HG03139 (cell line): ENCODE measurements around the gene ASPG.

Source experiments
- ATAC-seq: cut with Tn5 transposase; IDR thresholded peaks from one replicate; pipeline ENCODE4 v1.9.1; 2021; ENCODE audit not compliant: unreplicated experiment

The ASPG gene

GRCh38 chr14:104104076-104104901 is 18.8 kb downstream of the ASPG start:
- no peak for ATAC-seq

DNA sequence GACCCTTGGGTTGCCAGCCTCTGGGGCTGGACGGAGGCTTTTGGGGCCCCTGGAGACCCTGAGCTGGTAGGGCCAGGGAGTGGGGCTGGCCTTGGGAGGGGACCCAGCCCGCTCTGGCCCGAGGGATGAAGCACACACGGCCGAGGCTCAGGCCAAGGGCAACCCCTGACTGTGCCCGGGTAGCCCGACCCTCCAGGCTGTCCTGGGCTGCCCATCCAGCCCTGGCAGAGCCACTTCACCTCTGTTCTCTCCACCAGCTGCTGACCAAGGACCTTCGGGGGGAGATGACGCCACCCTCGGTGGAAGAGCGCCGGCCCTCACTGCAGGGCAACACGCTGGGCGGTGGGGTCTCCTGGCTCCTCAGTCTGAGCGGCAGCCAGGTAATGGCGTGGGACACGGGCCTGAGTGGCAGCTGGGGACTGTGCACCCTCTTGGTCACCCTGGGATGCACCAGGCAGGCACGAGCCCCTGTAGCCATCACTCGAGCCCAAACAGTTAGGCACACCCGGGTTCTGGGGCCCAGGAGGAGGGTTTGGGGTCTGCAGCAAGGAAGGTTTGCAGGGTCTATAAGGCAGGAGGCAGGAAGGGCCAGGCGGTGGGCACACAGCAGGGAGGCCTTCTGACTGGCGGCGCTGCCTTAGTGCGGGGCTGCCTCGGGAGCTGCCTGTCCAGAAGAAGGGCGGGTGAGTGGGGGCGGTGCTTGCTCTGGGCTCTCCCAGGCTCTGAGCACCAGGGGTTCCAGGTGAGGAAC is 19.7 kb downstream of the ASPG start:
- no peak for ATAC-seq

GRCh38 chr14:104105822-104106470 is 20.4 kb downstream of the ASPG start:
- ATAC-seq: no peak

GRCh38 chr14:104106471-104106991 is 21.0 kb downstream of the ASPG start:
- ATAC-seq: no peak

GRCh38 chr14:104107101-104107581 is 21.6 kb downstream of the ASPG start:
- no peak for ATAC-seq

DNA sequence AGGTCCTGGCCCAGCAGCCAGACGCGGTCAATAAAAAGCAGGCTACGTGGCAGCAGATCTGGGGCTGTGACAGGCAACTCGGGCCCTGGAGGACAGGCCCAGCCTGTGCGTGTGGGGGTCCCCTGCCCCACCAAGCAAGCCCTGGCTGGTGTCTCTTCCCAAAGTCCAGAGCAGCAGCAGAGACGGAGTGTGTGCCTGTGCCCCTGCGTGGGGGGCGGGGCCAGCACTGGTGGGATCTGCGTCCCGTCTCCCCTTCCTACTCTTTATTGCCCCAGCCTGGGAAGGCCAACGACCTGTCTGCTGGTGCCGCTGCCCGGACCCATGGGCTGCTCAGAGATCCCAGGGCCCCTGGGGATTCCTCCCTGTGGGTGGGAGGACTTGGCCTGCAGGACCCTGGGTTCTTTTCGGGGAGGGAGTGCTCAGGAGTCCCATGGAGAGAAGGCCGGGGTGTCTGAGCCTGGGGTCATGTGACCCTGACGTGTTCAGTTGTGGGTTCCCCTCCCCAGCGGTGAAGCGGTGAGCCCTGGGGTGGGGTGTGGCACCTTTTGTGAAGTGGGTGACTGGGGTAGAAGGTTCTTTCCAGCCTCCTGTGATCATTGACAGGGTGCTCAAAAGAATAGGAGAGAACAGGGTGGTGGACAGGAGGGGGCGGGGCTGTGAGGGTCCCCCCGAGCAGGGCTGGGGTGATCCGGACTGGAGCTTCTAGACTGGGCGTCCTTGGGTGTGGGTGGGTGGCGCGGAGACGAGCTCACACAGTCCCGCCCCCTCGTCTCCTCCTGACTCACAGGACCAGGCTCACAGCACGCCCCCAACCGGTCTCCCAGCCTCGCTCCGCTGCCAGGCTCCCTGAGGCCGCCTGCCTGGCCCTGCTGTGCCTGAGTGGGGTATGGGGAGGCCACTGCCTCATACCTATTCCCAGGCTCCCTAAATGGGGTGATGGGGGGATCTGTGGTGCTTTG is 22.4 kb downstream of the ASPG start:
- ATAC-seq: no peak

DNA sequence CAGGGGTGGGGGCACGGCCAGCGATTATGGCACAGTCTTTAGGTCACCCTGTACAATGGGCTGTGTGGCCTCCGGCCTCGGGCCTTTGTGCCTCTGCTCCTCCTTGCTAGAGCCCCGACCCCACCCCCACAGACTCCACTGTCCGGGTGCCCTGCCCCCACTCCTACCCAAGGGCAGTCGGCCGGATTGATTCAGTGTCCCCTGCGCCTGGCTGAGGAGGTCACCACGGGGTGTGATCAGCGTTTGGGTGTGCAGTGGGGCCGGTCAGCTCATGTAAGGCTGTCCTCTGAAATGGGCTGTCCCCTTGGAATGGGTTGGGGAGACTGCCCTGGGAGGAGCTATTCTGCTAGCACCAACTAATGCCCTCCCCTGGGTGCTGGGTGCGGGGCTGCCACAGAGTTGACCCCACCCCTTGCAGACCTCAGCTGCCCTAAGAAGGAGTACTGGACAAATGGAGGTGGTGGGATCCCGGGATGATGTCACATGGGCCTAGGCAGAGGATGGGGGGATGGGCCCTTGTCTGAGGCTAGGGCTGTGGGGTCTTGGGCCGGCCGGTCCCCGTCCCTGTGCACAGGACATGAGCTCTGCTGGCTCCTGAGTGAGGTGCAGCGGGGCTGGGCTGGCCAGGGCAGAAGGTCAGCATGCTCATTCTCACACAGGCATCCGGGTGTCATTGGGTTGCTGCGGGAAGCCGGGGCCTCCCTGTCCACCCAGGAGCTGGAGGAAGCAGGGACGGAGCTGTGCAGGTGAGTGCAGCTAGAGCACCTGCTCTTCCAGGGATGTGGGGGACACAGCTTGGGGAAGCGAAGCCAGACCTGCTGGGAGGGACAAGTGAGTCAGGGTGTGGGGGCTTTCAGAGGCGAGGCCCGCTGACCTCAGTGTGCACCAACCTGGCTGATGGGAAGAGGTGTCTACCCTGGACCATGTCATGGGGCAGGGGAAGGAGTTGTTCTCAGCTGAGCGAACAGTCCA is 23.4 kb downstream of the ASPG start:
- no peak for ATAC-seq

GRCh38 chr14:104109731-104110361 is 24.3 kb downstream of the ASPG start:
- ATAC-seq: no peak

GRCh38 chr14:104110491-104111209 is 25.1 kb downstream of the ASPG start:
- no peak for ATAC-seq

- no peak for ATAC-seq
Observed at GRCh38 chr14:104111301-104112112, 26.0 kb downstream of the ASPG start.

DNA sequence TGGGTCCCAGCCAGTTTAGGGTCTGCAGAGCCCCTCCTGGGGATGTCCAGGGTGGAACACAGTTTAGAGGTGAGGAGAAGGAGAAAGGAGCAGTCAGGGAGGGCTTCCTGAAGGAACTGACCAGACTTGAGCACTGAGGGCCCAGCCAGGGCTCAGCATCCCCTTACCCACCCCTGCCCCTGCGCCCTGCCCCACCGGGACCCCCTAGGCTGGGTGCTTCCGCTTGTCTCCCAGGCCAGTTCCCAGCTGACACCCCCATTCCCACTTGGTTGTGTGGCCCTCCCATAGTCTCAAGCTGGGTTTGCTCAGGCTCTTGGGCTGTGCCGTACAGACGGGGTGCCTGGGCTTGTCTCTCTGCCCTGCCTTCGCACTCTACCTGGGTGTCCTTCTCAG is 26.6 kb downstream of the ASPG start:
- ATAC-seq: no peak

DNA sequence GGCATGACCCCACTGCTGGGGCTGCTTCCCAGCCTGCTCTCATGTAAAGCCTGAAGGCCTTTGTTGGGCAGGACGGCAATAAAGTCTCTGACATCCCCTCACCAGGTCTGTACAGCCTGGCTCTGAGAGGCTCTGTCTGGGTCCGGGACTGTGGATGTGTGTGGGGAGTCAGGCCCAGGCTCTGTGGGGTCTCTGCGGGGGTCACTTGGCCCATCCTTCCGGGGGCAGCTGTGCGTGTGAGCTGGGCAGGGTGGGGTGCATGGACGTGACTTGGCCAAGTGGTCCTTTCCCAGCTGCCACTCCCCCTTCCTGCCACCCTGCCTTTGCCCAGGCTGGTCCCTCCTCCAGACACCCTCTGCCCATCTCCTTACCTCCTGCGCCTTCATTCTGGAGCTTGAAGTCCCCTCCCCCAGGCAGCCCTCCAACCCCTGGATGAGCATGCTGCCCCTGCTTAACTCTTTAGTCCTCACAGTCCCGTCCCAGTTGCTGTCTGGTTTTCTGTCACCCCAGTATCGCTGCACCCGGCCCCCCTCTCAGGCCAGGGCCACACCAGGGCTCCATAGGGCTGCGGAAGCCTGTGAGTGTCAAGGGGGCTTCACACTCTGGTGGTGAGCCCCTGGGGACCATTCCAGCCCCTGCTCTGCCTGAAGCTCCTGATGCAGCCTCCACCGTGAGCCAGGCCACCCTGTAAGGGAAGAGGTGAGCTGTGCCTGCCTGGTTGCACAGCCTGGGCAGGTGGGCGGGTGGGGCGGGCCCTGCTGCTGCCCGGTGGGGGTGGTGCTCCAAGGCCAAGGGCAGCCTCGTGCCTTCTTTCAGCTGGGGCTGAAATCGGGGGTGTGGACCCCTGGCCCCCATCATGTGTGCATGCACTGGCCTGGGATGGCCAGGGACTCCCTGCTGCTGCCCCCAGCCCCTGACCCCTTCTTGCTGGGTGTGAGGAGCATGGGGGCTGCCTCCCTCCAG is 27.4 kb downstream of the ASPG start:
- ATAC-seq: no peak

- ATAC-seq: no peak
Observed at GRCh38 chr14:104113631-104114420, 28.3 kb downstream of the ASPG start.

- ATAC-seq: no peak
Observed at GRCh38 chr14:104114421-104115130, 29.1 kb downstream of the ASPG start.
